HG03280 (cell line): ENCODE data around the gene SPINK4.

Experiments used
- ATAC-seq: cut with Tn5 transposase; IDR thresholded peaks from one replicate; pipeline ENCODE4 v1.9.1; 2021; ENCODE audit warnings: mild to moderate bottlenecking, moderate library complexity; ENCODE audit not compliant: unreplicated experiment

The SPINK4 gene

DNA sequence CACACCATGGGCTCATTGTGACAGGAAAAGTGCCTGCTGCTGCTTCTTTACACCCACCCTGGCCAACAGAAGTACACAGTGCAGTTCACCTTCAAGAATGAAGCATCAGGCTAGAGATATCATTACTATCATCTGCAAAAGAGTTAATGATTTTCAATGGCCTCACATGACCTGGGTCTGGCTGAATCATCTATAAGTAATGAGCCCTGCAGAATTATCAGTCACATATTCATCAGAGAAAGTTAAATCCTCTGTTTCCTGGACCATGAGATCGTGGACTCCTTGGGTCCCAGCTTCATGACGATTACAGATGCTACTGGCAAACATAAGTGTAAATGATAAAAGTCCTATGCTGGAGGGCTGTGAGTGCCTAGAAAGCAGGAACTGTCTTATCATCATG is 16.3 kb downstream of the SPINK4 start:
- ATAC-seq: no peak

DNA sequence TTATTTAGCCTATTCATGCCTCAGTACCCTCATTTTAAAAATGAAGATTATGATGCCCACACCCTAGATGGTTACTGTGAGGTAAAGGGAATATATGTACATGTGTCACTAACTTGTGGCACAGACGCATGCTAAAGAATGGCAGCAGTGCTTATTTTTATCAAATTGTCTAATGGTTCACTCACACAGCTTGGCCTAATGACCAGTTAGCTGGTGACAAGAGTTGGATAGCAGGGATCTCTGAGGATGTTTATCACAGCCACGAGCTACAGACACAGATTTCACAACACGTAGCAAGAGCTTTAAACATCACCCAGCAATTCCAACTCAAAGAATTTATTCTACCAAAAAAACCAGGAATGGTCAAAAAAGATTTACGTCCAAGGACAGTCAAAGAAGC is 17.3 kb downstream of the SPINK4 start:
- no peak for ATAC-seq

DNA sequence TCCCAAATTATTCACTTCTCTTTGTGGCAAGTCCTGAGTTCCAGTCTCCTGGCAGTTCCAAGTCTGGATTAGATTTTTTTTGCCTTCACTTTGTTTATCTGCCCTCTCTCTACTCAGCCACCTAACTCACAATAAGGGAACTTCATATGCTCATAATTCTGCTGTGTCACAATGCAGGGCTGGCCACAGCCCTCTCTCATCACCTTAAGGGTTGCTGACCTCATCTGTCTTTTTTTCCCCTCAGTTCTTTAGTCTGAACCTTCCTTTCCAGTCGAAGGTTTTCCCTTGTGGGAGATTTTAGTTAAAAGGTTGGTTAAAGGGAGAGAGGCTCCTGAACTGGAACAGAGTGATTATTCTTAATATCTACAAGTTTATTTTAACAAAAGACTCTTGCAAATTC is 20.4 kb downstream of the SPINK4 start:
- ATAC-seq: no peak

DNA sequence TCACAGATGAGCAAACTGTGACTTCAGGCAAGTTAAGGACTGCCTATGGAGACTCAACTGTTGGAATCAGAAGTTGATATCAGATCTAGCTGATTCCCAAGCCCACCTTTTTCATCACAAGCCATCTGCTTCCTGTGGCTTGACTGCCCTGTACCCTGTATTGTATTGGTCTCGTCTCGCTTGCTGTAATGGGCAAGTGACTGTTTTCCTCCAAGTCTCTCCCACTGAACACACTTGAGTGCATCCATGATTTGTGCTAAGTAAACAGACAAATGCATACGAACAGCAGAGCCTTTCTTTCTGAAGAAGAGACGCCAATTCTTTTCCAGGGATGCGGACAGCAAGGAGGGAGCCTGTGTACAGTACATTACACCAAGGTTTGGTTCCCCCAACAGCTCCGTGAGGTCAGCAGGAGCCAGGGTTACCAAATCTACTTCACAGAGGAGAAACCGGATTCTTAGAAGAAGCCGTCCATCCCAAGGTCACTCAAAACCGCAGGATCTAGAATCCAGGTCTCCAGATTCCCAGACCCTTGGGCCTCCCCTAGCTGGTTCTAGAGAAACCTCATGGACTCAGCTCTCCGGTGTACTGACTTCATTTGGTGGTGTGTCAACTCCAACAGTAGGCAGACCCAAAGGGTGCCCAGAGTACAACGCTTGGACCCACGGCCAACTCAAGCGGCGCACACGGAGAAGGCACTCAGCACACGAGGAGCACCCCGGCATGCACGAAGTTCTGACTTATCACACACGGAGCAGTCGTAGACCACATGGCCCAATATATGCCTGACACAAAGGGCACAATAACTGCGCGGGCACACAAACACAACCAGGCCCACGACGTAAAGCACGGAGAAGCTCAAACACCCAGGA is 23.4 kb downstream of the SPINK4 start:
- ATAC-seq: peak; percentile 2

DNA sequence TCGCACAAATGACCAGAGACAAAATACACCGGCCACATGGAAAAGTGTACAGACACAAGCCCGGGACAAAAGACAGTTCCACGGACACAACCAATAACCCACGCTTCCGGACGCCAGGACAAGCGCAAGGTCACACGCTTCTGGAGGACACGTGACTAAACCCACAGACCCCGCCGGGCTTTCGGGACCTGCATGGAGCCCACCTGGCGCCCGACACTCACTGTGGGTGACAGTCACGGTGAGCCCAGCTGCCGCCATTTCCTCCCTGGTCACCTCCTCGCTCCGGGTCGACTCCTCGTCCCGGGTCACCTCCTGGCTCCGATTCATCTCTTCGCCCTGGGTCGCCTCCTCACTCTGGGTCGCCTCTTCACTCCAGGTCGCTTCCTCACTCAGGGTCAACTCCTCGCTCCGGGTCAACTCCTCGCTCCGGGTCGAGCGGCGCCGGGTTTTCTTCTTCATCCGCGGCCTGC is 24.1 kb downstream of the SPINK4 start:
- peak; percentile 24 for ATAC-seq

DNA sequence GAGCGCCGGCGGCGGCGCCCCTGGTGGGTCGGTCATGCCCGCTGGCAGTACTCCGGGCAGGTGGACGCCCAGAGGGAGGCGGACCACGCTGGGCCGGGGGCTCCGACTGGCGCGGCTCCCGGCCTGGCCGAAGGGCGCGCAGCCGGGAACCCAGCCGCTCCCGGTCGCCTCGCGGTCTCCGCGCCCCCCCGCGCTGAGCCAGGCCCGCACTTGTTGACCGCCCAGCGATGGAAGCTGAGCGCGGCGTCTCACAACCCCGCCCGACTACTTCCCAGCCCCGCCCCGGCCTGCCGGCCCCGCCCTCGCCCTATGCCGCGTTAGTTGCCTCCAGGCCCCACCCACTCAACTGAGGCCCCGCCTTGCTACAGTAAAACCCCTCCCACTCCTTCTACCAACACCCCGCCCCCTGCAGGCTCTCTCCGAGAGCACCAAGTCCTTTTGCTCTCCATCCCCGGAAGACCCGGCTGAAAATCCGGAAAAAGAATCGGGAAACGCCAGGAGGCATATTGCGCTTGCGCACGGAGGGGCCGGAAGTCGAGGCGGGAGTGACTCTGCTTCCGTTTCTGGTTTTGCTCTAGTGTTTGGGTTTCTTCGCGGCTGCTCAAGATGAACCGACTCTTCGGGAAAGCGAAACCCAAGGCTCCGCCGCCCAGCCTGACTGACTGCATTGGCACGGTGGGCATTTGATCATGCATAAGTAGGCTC is 24.7 kb downstream of the SPINK4 start, which contains the start of the genes BAG1 and CHMP5:
TSS of gene BAG1 (minus strand) at position 236 of the 705 bp plus-strand sequence.
TSS of gene CHMP5 (plus strand) at position 577 of the 705 bp plus-strand sequence. CDS start at position 607, 30 bp downstream.
- peak; percentile 86 for ATAC-seq

DNA sequence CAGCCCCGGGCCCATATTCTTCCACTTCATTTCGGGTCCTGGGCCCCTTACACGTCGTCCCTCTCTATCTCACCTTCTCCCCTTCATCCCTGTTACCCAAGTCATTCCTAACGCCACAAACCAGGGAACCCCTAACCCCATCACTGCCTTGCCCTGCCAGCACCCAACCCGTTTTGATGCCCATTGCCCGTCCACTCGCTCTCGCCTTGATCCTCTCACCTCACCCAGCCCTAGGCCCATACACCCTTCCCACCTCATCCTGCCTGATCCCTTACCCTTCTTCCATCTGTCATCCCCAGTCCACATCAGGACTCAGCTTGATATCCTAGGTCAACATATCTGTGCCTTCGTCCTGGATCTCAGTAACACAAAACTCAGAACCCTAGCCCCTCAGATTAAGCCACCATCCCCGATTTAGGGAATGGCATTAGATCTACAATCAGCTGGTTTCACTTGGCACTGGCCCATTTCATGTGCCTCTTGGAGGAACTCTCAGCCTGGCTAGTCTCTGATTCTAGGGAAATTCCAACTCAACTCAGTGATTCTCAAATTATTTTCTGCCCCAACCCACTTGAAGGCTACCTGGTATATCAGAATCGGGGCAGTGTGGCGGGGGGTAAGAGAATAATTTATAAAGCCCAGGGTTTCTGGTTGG is 25.4 kb downstream of the SPINK4 start:
- no peak for ATAC-seq

DNA sequence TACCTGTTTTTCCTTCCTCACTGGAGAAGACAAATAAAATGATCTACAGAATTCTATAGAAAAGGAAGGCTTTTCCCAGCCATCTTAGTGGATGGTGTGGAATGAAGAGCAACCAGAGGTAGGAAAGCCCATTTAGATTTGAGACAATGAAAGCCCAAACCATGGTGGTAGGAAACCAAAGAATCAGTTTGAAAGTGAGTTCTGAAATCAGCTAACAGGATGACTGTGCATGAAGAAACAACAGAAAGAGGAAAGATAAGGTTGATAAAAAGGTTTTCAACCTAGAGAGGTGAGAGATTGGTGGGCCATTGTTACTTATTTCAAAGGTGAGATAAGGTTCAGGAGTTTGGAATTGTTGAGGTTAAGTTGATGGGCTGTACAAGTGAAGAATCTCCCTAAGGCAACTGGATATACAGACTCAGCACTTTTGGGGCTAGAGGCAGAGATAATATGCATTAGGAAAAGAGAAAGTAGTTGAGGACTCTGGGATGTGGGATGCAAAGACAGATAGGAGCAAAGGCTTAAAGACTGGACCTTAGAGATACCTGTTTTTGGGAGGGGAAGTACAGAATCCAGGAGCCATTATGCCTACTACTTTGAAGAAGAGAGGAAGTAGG is 27.3 kb downstream of the SPINK4 start:
- no peak for ATAC-seq

DNA sequence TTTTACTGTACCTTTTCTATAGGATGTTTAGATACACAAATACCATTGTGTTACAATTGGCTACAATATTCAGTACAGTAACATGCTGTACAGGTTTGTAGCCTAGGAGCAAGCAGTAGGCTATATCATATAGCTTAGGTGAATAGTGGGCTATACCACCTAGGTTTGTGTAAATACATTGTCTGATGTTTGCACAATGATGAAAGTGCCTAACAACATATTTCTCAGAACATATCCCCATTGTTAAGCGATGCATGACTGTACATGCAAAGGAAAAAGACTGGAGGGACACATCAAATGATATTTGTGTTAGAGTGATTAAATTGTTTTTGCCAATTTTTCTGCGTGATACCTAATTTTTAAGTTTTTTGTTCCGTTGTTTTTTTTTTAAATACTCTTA is 30.2 kb downstream of the SPINK4 start:
- no peak for ATAC-seq

DNA sequence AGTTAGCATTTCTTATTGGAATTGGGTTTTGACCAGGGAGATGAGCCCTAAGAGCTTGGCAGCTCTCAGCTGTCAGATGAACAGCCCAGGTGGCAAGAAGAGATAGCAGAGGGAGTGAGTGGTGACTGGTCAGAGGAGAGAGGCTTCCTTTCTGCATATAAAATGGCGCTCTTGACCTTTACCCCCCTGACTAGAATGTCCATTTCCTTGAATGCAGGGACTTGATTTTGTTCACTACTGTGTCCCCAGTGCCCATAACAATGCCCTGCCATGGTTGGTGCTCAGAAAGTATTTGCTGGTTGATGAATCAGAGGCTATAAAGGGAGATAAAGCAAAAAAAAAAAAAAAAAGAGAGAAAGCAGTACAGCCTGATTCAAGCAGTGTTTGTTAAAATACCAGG is 32.1 kb downstream of the SPINK4 start:
- ATAC-seq: no peak

DNA sequence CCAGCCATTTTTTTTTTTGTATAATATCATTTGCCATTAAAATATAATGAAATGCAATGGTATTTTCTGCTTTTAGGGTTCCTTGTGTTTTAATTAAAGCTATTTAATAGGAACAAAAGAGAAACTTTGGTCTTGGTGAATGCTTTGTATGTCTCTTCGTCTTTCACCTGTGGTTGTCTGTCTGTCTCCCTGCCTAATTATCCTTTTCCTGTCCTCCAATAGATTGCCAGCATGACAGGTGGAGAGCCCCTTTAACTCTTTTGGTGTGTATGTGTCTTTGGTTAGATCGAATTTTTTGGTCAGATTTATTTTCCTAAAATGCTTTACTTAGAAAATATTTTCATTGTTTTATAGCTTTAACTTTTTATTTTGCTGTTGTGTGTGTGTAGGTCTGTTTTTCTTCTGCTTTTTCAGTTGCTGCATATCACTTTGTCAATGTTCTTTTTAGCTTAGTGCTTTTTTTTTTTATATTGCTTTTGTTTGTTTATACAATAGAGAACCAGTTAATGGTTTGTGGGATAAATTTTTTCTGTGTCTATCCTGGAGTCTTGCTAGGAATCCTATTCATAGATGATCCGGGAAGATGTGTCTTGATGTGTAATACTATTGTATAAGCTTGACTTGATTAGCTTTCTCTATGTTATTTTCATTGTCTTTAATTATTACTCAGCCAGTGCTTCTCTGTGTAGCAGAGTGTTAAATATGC is 33.5 kb downstream of the SPINK4 start:
- no peak for ATAC-seq

DNA sequence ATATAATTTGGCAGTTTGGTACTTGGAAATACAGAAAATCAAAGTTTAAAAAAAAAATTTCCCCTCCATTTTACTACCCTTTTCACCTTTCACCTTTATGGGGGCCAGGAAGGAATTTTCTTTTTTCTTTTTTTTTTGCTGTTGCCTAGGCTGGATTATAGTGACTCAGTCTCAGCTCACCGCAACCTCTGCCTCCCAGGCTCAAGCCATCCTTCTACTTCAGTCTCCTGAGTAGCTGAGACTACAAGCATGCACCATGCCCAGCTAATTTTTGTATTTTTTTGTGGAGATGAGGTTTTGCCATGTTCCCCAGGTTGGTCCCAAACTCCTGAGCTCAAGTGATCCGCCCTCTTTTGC is 34.0 kb downstream of the SPINK4 start:
- ATAC-seq: no peak

DNA sequence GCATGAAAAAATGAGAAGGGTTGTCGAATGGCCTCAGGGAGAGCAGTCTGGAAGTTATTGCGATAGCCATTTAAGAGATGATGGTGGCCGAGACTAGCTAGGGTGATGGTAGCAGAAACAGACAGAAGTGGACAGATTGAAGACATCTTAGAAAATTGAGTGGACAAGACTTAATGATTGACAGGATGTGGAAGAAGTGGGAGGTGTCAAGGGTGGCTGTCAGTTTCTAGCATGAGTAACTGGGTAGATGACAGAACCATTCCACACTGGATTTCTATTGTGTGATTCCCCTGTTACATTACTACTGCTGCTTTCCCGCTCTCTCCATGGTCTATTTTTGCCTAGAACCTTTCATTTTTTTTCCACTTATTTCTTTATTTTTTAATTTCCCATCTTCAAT is 37.5 kb downstream of the SPINK4 start:
- no peak for ATAC-seq

DNA sequence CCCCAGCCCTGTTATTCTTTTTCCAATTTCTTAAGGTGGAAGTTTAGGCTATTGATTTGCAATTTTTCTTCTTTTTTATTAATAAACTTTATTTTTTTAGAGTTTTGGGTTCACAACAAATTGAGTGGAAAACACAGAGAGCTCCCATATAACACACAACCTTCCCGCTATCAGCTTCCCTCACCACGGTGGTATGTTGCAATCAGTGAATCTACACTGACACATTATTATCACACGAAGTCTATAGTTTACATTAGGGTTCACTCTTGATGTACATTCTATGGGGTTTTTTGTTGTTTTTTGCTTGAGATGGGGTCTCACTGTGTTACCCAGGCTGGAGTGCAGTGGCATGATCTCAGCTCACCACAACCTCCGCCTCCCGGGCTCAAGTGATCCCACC is 45.5 kb downstream of the SPINK4 start:
- no peak for ATAC-seq

DNA sequence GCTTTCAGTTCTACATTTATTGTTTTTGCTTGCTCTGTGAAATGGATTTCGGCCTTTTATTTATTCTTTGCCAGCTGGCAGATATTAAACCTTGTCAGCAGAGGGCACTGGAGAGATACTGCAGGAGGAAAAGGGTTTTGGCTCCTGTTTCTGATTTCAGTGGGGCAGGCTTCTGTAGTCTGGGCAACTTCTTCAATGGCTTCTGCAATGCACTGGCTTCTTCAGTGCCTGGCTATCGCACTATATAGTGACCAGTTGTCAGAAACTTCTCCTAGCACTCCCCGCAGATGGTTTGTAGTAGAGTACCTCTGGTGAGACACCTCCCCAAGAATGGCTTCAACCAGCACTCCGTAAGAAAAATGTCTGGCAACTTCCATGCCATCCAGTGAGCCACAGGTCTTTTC is 47.1 kb downstream of the SPINK4 start:
- no peak for ATAC-seq

DNA sequence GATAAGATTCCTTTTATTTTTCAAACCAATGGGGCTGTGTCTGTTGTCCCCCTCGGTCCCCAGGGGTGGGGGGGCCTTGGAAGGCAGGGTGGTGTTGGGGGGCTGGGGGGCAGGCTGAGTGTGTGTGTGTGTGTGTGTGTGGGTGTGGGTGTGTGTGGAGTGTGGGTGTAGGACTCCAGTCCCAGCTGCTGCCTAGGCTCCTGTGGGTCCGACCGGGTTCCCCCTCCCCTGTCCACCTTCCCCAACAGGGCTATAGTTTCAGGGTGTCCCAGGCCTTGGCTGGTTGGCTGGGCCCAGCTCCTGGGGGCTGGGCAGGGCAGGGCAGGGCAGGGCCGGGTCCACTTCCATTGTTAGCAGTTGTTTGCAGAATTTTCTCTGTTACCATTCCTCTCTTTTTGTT is 48.3 kb downstream of the SPINK4 start:
- ATAC-seq: no peak

DNA sequence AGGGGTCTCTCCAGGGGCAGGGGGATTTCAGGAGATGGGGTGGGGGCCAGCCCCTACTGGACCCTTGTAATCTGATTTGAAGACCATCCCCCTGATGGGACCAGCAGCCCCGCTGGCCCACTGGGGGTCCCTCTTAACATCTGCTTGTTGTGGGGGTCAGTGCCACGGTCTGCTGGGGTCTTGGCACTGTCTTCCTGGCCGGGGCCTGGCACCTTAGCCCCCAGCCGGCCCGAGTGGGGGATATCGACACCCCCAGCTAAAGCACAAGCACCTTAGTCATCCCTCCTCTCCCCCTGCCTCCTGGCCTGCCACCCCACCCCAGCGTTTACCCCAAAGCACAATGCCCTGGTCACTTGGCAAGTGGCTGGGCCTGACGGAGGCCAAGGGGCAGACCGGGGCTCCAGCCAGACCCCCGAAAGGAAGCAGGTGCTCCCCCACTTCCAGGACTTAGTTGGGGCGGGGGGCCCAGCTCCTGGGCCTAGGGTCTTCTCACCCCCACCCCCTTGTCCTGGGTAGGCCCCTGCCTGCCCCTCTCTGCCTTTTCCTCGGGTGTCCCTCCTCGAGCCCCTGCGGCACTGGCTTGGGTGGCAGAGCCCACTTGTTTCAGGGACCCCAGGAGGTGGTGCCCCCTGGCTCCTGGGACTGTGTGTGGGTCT is 49.0 kb downstream of the SPINK4 start:
- ATAC-seq: no peak

DNA sequence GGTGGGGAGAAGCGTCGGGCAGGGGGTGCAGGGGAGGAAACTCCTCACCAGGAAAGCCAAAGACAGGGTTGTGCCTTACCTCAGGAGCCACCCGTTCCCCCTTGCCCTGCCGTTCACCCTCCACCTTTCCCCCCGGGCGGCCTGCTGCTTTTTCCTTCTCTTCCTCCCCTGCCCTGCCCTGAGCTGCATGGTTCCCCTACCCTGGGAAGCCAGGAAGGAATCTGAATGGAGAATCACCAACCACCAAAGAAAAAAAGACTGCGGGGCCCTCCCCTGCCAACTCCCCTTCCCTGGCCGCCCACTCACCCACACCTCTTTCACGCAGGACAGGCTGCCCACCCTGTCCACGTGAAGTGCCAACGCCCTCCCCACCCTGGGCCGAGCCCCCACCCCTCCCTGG is 49.5 kb downstream of the SPINK4 start:
- no peak for ATAC-seq

DNA sequence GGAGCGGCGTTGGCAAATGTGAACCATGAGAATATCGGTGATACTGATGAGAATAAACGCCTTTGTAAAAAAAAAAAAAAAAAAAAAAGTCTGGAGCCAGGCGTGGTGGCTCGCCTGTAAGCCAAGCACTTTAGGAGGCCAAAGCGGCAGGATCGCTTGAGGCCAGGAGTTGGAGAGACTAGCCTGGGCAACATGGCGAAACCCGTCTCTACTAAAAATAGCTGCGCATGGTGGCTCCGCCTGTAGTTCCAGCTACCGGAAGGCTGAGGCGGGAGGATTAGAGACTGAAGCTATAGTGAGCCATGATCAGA is 49.9 kb downstream of the SPINK4 start:
- no peak for ATAC-seq
